GM23248 (cell line): ENCODE measurements around the gene ITGA11.

Experiments used
- EZH2 ChIP-seq: fragments of 200-600 bp; sonication (generic); IDR thresholded peaks from 2 replicates; pipeline ENCODE4 v1.6.1; 2018; ENCODE audit warnings: antibody characterized with exemption, mild to moderate bottlenecking; ENCODE audit not compliant: insufficient read depth, poor library complexity, severe bottlenecking
- EZH2phosphoT487 ChIP-seq: fragments of 200-600 bp; sonication (generic); IDR thresholded peaks from 2 replicates; pipeline ENCODE4 v1.6.1; 2018; ENCODE audit warnings: antibody characterized with exemption, moderate library complexity, mild to moderate bottlenecking, low read depth; ENCODE audit not compliant: insufficient read depth

GRCh38 chr15:68333775-68334470, 98.0 kb downstream of the ITGA11 start:
- TF ChIP-seq EZH2phosphoT487 (no peak), EZH2 (no peak)
